GM19438 (cell line): ENCODE measurements around the gene TRIM41.

Experiments
- ATAC-seq: cut with Tn5 transposase; IDR thresholded peaks from one replicate; pipeline ENCODE4 v1.9.1; 2021; ENCODE audit warnings: low read depth; ENCODE audit not compliant: unreplicated experiment

Gene TRIM41

GRCh38 chr5:181229996-181230395 is 6.9 kb downstream of the TRIM41 start:
- ATAC-seq: no peak

GRCh38 chr5:181230551-181230950 is 7.5 kb downstream of the TRIM41 start:
- no peak for ATAC-seq

GRCh38 chr5:181231432-181231831 is 8.4 kb downstream of the TRIM41 start:
- no peak for ATAC-seq

- ATAC-seq: no peak
Measured at GRCh38 chr5:181232593-181232992, 9.5 kb downstream of the TRIM41 start.

GRCh38 chr5:181233088-181233800 is 10.2 kb downstream of the TRIM41 start:
- ATAC-seq: no peak

GRCh38 chr5:181233801-181234454 is 10.8 kb downstream of the TRIM41 start:
- ATAC-seq: no peak

GRCh38 chr5:181234455-181235306 is 11.6 kb downstream of the TRIM41 start:
- ATAC-seq: no peak

GRCh38 chr5:181235323-181235688 is 12.2 kb downstream of the TRIM41 start:
- no peak for ATAC-seq

- ATAC-seq: no peak
Measured at GRCh38 chr5:181235689-181236366, 12.7 kb downstream of the TRIM41 start.

- ATAC-seq: no peak
Measured at GRCh38 chr5:181236471-181236870, 13.4 kb downstream of the TRIM41 start.

GRCh38 chr5:181236954-181237641 is 14.0 kb downstream of the TRIM41 start:
- no peak for ATAC-seq

- ATAC-seq: no peak
Measured at GRCh38 chr5:181237729-181238385, 14.8 kb downstream of the TRIM41 start.

GRCh38 chr5:181239062-181239663 is 16.1 kb downstream of the TRIM41 start:
- no peak for ATAC-seq

GRCh38 chr5:181241393-181241975 is 18.4 kb downstream of the TRIM41 start:
- no peak for ATAC-seq

GRCh38 chr5:181242031-181242451 is 19.0 kb downstream of the TRIM41 start:
- no peak for ATAC-seq

- no peak for ATAC-seq
Measured at GRCh38 chr5:181243018-181243563, 20.0 kb downstream of the TRIM41 start.

GRCh38 chr5:181243564-181244343 is 20.7 kb downstream of the TRIM41 start, which contains the start of gene RACK1:
Gene RACK1, minus strand, starts transcription at chr5:181243906. Its CDS starts 106 bp downstream, at chr5:181243800.
- ATAC-seq: peak; percentile 62
